ENCODE data around the gene KCNH2.

- TF ChIP-seq CTCF (IDR thresholded peaks at IDR 0.05 in 2 of 3, conservative IDR thresholded peaks at IDR 0.05 in 1 of 3; ENCODE audit: control insufficient read depth in 2 of 3, extremely low read depth in 1 of 3, insufficient read depth in 1 of 3, low read depth in 3 of 3, low read length in 3 of 3): no peak
- TF ChIP-seq SP1 (IDR thresholded peaks at IDR 0.05; ENCODE audit: low read depth, low read length): no peak
- no peak for TF ChIP-seq MAX (IDR thresholded peaks at IDR 0.05; ENCODE audit: low read depth, low read length)
- no peak for TF ChIP-seq PML (IDR thresholded peaks at IDR 0.05; ENCODE audit: low read length)
- TF ChIP-seq FOXM1 (IDR thresholded peaks at IDR 0.05; ENCODE audit: low read depth, low read length): no peak
- TF ChIP-seq RUNX3 (IDR thresholded peaks at IDR 0.05; ENCODE audit: low read length): no peak
- TF ChIP-seq POLR2A (IDR thresholded peaks at IDR 0.05; ENCODE audit: low read depth, low read length): no peak
- TF ChIP-seq E2F4 (IDR thresholded peaks at IDR 0.05; ENCODE audit: low read depth, low read length): no peak
- TF ChIP-seq SIX5 (IDR thresholded peaks at IDR 0.05; ENCODE audit: low read depth, low read length, severe bottlenecking): no peak
- no peak for TF ChIP-seq RFX5 (IDR thresholded peaks at IDR 0.05; ENCODE audit: low read depth, low read length)
Measured at GRCh38 chr7:151015967-151016366, 37.8 kb upstream of the KCNH2 start.
